ENCODE data around the gene SPP1. TPM values are rescaled to one million over a fixed set of nuclear protein-coding genes. Genes with fewer than 3 reads are reported as not detected.
"Not testable (repeated sequence)": the region's sequence is repeated elsewhere in the genome, so short reads cannot be mapped to it uniquely, and the experiment has no call there.

The SPP1 gene
- total RNA-seq, 1 donor from 2014 or later: not detected

- no peak for DNase-seq (ENCODE audit: low read depth, low spot score)
Observed at GRCh38 chr4:87986508-87986907, 11.0 kb downstream of the SPP1 start.

- no peak for DNase-seq (ENCODE audit: low read depth, low spot score)
Observed at GRCh38 chr4:87989765-87990164, 14.3 kb downstream of the SPP1 start.

- DNase-seq (ENCODE audit: low read depth, low spot score): no peak
Observed at GRCh38 chr4:87995435-87995834, 19.9 kb downstream of the SPP1 start.

- not testable (repeated sequence) for DNase-seq (ENCODE audit: low read depth, low spot score)
Observed at GRCh38 chr4:87999191-87999691, 23.7 kb downstream of the SPP1 start.

- no peak for DNase-seq (ENCODE audit: low read depth, low spot score)
Observed at GRCh38 chr4:88001871-88002270, 26.4 kb downstream of the SPP1 start.

- DNase-seq (ENCODE audit: low read depth, low spot score): no peak
Observed at GRCh38 chr4:88002786-88003185, 27.3 kb downstream of the SPP1 start.

- DNase-seq (ENCODE audit: low read depth, low spot score): no peak
Observed at GRCh38 chr4:88003261-88003660, 27.7 kb downstream of the SPP1 start.

GRCh38 chr4:88005076-88005475, 29.6 kb downstream of the SPP1 start:
- DNase-seq (ENCODE audit: low read depth, low spot score): no peak

GRCh38 chr4:88005946-88006345, 30.4 kb downstream of the SPP1 start:
- no peak for DNase-seq (ENCODE audit: low read depth, low spot score)

- DNase-seq (ENCODE audit: low read depth, low spot score): no peak
Observed at GRCh38 chr4:88006956-88007303, 31.4 kb downstream of the SPP1 start.

- no peak for DNase-seq (ENCODE audit: low read depth, low spot score)
Observed at GRCh38 chr4:88007304-88008121, 32.0 kb downstream of the SPP1 start, which contains the start of gene PKD2. Gene PKD2, plus strand, starts transcription at chr4:88007635. Its CDS starts 99 bp downstream, at chr4:88007734.

GRCh38 chr4:88008122-88008742, 32.7 kb downstream of the SPP1 start:
- DNase-seq (ENCODE audit: low read depth, low spot score): no peak

- no peak for DNase-seq (ENCODE audit: low read depth, low spot score)
Observed at GRCh38 chr4:88008743-88009171, 33.2 kb downstream of the SPP1 start.

GRCh38 chr4:88009871-88010270, 34.4 kb downstream of the SPP1 start:
- DNase-seq (ENCODE audit: low read depth, low spot score): no peak

- no peak for DNase-seq (ENCODE audit: low read depth, low spot score)
Observed at GRCh38 chr4:88010966-88011365, 35.5 kb downstream of the SPP1 start.

GRCh38 chr4:88012647-88013046, 37.1 kb downstream of the SPP1 start:
- no peak for DNase-seq (ENCODE audit: low read depth, low spot score)

GRCh38 chr4:88014386-88014905, 38.9 kb downstream of the SPP1 start:
- no peak for DNase-seq (ENCODE audit: low read depth, low spot score)

- DNase-seq (ENCODE audit: low read depth, low spot score): no peak
Observed at GRCh38 chr4:88015659-88016295, 40.3 kb downstream of the SPP1 start.

GRCh38 chr4:88017516-88018297, 42.2 kb downstream of the SPP1 start:
- DNase-seq (ENCODE audit: low read depth, low spot score): peak; percentile 87

- DNase-seq (ENCODE audit: low read depth, low spot score): no peak
Observed at GRCh38 chr4:88018466-88018865, 43.0 kb downstream of the SPP1 start.

- DNase-seq (ENCODE audit: low read depth, low spot score): no peak
Observed at GRCh38 chr4:88021824-88022223, 46.3 kb downstream of the SPP1 start.

Data from pulmonary artery endothelial cell (primary cell).